Esophagus (tissue), 2 donors: ENCODE measurements around the gene NEDD9. TPM values are rescaled to one million over a fixed set of nuclear protein-coding genes. Genes with fewer than 3 reads are reported as not detected.
A peak's percentile ranks its signal among the peaks of the same experiment; 100 is the strongest.

Experiments used
- H3K27ac ChIP-seq, 2 donors: one replicate each; pipeline ENCODE4 v1.5.1; 2013; ENCODE audit warnings: low read depth in 2 of 2, mild to moderate bottlenecking in 2 of 2, inconsistent platforms in 1 of 2, low read length in 1 of 2, moderate library complexity in 1 of 2
- H3K27me3 ChIP-seq, 2 donors: one replicate each; pipeline ENCODE4 v1.6.1; 2013; ENCODE audit warnings: low read length in 2 of 2, control low read depth in 1 of 2, mild to moderate bottlenecking in 1 of 2; ENCODE audit not compliant: insufficient read depth in 2 of 2, control insufficient read depth in 1 of 2
- H3K36me3 ChIP-seq, 2 donors: one replicate each; pipeline ENCODE4 v1.6.1; 2013; ENCODE audit warnings: low read length in 1 of 2; ENCODE audit not compliant: control insufficient read depth in 2 of 2, insufficient read depth in 2 of 2
- H3K4me1 ChIP-seq, 2 donors: one replicate each; pipeline ENCODE4 v1.6.1; 2013; ENCODE audit warnings: low read length in 1 of 2; ENCODE audit not compliant: control insufficient read depth in 2 of 2, insufficient read depth in 2 of 2
- H3K4me3 ChIP-seq, 2 donors: one replicate each; pipeline ENCODE4 v1.5.1; 2013; ENCODE audit warnings: low read length in 2 of 2, mild to moderate bottlenecking in 2 of 2, low read depth in 1 of 2, moderate library complexity in 1 of 2
- H3K9me3 ChIP-seq, 2 donors: one replicate each; pipeline ENCODE4 v1.6.1; 2013; ENCODE audit warnings: mild to moderate bottlenecking in 2 of 2, low read depth in 1 of 2, low read length in 1 of 2, moderate library complexity in 1 of 2; ENCODE audit not compliant: control insufficient read depth in 2 of 2, insufficient read depth in 1 of 2
- WGBS, 2 donors: extraction: QIAGEN DNeasy Blood & Tissue Kit; methylation state at CpG; one replicate each; pipeline ENCODE4 v1.1.7; 2013; 5-methylcytosine and 5-hydroxymethylcytosine counted together
- polyA plus RNA-seq, 2 donors: library from polyadenylated mRNA; stranded (reverse); fragments of 200-250 nt; gene quantifications; one replicate each; pipeline ENCODE4 v1.2.3, GENCODE V29; 2013
- donor health status: healthy with polysubstance abuse.
- donor health status: Bipolar disorder and iron deficiency.

NEDD9 gene
- polyA plus RNA-seq, 2 donors, result 1.6 to 2.1 TPM

DNA sequence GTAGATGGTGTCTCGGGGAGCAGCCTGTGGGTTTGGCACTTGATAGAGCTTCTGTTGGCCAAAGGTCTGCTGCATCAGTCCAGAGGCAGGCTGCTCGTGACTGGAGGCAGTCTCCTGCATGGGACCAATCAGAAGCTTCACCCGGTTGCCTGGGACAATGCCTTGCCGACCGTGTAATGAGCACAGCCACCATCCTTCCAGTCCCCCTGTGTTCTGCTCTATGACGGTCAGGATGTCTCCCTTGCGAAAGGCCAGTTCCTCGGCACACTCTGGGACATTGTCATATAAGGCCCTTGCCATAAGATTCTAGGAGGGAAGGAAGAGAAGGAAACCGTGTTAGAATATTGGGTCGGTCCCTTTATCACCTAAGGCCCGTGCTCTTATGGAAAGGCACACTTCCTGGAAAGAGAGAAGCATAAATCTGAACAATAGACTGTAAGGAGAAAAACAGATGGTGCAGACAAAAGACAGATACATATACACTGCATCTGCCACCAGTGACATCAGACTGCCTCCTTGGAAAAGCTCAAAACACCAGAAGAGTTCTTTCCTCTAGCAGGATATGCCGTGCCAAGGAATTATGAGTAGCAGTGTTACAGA, 18.9 kb downstream of the NEDD9 start:
- Histone ChIP-seq H3K36me3 (no peaks in the 10 kb centered on the region), H3K9me3 (no peaks in the 10 kb centered on the region), H3K4me3 (no peak overlapping the region), H3K27ac (peak overlapping the region; percentile 28 to 37), H3K4me1 (peaks cover 3 to 4% of the 10 kb centered on the region in 2 donors), H3K27me3 (no peaks in the 10 kb centered on the region)
- 73 to 81% methylated on average over 12 of the region's 12 CpGs for WGBS, 2 donors

DNA sequence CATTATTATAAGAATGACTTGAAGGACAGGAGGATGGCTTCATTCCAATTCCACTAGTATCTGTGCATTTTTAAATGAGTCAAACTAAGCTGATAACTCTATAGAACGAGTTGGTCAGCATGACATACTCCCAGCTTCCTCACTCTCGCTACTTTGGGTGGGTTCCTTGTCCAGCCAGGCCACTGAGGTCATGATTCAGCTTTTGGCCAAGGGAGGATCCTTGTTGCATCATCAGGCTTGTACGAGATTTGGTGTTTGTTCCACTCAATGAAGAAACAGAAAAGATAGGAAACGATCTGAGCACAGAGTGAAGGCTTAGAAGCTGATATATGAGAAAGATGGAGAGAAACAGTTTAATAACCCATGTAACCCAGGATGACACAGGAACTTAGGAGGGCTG, 19.8 kb downstream of the NEDD9 start:
- 36 to 48% methylated on average over 4 of the region's 4 CpGs for WGBS, 2 donors
- H3K4me1 ChIP-seq, result peaks cover 4% of the 10 kb centered on the region in 2 donors
- no peak overlapping the region for H3K27ac ChIP-seq

DNA sequence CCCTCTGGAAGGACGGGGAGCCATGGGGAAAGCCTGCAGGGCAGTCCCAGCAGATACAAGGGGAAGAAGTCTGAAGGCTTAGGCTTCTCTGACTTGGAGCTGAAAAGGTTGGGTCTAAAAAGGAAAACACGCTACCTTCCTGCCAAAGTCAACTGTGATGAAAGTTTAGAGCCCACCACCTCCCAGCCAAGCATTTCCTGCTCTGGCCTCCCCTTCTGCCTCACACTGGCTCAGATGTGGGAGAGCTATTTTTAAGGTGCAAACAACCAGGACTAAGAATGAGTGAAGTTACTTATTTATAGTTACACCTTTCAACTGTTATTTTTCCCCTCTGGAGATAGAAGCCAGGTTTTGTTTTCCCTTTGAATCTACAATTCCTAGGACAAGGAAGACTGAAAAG, 21.2 kb downstream of the NEDD9 start:
- Histone ChIP-seq H3K27ac (no peak overlapping the region), H3K4me1 (peaks cover 4 to 5% of the 10 kb centered on the region in 2 donors), H3K4me3 (no peak overlapping the region), H3K36me3 (no peaks in the 10 kb centered on the region), H3K9me3 (no peaks in the 10 kb centered on the region), H3K27me3 (no peaks in the 10 kb centered on the region)
- 85 to 90% methylated on average over 2 of the region's 2 CpGs for WGBS, 2 donors

More for the DNA sequence above, 19.8 kb downstream of the NEDD9 start:
- no peaks in the 10 kb centered on the region for H3K9me3 ChIP-seq
- no peak overlapping the region for H3K4me3 ChIP-seq
- H3K36me3 ChIP-seq, result no peaks in the 10 kb centered on the region
- no peaks in the 10 kb centered on the region for H3K27me3 ChIP-seq

DNA sequence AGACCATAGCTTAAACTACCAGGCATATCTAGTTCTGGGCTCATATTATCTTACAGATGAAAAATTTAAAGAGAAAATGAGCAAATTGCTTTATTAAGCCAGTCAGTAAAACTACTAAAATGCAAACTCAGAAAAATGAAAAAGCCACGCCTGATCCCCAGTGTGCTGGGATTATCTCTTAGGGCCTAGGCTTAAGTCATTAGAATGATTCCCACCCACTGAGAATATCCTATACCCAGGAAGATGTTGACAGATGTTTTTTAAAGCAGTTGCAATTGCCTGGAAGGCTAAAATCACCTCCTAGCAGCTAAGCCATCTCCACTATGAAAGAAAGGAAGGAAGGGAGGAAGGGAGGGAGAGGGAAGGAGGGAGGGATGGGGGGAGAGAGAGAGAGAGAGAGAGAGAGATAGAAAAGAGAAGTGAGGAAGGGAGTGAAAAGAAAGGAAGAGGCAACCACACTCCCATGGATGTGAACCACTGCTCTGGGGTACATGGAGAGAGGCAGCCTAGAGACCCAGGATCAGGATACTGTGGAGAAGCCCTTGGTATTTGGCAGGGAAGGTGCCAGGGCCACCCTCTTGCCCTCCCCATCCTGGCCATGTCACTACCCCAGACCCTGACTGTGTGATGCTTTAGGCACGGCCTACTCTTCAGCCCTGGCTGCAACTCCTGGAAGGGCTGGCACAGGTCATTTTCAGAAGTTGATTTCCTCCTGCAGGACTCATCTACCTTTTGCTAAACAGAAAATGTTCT, 21.9 kb downstream of the NEDD9 start:
- Histone ChIP-seq H3K27me3 (no peaks in the 10 kb centered on the region), H3K9me3 (no peaks in the 10 kb centered on the region), H3K4me1 (peaks cover 4 to 7% of the 10 kb centered on the region in 2 donors), H3K4me3 (no peak overlapping the region), H3K36me3 (no peaks in the 10 kb centered on the region), H3K27ac (no peak overlapping the region)
- 71 to 72% methylated on average over 2 of the region's 2 CpGs for WGBS, 2 donors

DNA sequence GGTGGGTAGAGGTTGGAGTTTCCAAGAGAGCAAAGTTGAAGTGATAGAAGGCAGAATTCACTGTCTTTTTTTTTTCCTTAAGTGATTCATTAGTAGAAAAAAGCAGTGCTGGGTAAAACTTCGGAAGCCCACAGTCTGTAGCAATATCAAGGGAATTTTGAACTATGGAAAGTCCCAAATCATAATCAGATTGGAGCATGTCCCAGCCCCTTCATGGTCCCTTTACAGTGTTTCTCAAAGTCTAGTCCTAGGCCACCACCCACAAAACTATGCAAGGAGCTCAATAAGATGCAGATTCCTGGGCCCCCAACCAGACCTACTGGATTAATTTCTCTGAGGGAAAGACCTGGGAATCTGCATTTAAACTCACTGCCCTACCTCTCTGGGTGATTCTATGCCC, 22.6 kb downstream of the NEDD9 start:
- H3K36me3 ChIP-seq, result no peaks in the 10 kb centered on the region
- no peak overlapping the region for H3K4me3 ChIP-seq
- H3K27me3 ChIP-seq, result no peaks in the 10 kb centered on the region
- H3K4me1 ChIP-seq, result peaks cover 4 to 7% of the 10 kb centered on the region in 2 donors
- 26 to 29% methylated on average over 1 of the region's 1 CpG for WGBS, 2 donors
- no peaks in the 10 kb centered on the region for H3K9me3 ChIP-seq
- H3K27ac ChIP-seq, result no peak overlapping the region

DNA sequence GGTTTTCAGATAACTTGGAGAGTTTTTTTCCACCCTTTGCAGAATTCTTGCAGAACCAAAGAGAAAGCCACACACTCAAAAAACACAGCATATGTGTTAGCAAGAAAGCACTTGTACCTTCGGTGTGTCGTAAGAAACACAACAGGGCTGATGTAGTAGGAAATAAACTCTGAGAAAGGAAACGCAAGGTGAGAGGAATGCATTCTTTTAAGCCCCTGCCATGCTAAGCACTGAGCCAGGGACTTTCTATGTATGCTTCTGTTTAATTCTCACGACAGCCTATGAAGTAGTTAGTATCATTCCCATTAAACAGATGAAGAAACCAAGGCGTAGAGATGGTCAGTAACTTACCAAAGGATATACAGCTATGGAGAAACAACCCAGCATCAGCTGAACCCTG, 23.1 kb downstream of the NEDD9 start:
- no peaks in the 10 kb centered on the region for H3K36me3 ChIP-seq
- no peaks in the 10 kb centered on the region for H3K27me3 ChIP-seq
- no peak overlapping the region for H3K4me3 ChIP-seq
- WGBS, 2 donors, result 70 to 71% methylated on average over 5 of the region's 5 CpGs
- H3K27ac ChIP-seq, result no peak overlapping the region
- peaks cover 4 to 6% of the 10 kb centered on the region in 2 donors for H3K4me1 ChIP-seq
- H3K9me3 ChIP-seq, result no peaks in the 10 kb centered on the region

DNA sequence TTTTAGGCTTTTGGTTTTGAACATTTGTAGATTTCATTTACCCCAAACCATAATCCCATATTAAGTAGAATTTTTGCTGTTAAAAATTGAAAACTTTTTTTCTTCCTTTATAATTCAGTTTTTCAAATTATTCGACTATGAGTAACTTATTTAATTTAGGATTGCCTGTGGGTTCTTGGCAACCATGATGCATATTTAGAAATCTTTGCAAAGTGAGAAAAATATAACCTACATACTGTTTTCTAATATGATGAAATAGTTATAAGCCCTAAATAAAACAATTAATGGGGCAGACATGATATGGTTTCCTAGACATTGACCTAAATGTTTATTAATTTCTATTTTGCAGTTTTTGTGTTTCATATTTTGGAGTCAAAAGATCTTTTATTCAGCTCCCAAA, 23.6 kb downstream of the NEDD9 start:
- Histone ChIP-seq H3K9me3 (no peaks in the 10 kb centered on the region), H3K36me3 (no peaks in the 10 kb centered on the region), H3K27ac (no peak overlapping the region), H3K4me1 (peaks cover 3 to 4% of the 10 kb centered on the region in 2 donors), H3K27me3 (no peaks in the 10 kb centered on the region), H3K4me3 (no peak overlapping the region)
- WGBS, 2 donors, result 45 to 50% methylated on average over 1 of the region's 1 CpG

DNA sequence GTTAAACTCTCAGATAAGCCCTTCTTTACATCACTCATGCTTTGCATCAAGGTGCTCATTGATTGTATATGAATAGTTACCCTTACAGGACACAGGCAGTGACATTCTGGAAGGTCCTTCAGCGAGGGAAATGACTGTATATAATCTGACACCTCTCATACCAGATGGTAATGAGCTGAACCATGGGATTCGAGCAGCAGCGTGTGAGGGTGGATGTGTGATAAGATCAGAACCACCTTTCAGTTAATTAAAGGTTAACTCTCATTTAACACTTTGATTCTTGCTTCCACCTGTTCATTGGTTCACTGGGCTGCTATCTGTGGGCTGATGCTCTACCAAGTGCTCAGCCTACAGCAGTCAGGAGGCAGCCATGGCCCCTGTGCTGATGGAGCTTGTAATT, 24.2 kb downstream of the NEDD9 start:
- H3K4me1 ChIP-seq, result peaks cover 2 to 3% of the 10 kb centered on the region in 2 donors
- 67 to 80% methylated on average over 3 of the region's 3 CpGs for WGBS, 2 donors
- H3K27me3 ChIP-seq, result no peaks in the 10 kb centered on the region
- no peaks in the 10 kb centered on the region for H3K9me3 ChIP-seq
- no peak overlapping the region for H3K4me3 ChIP-seq
- H3K27ac ChIP-seq, result no peak overlapping the region
- no peaks in the 10 kb centered on the region for H3K36me3 ChIP-seq

DNA sequence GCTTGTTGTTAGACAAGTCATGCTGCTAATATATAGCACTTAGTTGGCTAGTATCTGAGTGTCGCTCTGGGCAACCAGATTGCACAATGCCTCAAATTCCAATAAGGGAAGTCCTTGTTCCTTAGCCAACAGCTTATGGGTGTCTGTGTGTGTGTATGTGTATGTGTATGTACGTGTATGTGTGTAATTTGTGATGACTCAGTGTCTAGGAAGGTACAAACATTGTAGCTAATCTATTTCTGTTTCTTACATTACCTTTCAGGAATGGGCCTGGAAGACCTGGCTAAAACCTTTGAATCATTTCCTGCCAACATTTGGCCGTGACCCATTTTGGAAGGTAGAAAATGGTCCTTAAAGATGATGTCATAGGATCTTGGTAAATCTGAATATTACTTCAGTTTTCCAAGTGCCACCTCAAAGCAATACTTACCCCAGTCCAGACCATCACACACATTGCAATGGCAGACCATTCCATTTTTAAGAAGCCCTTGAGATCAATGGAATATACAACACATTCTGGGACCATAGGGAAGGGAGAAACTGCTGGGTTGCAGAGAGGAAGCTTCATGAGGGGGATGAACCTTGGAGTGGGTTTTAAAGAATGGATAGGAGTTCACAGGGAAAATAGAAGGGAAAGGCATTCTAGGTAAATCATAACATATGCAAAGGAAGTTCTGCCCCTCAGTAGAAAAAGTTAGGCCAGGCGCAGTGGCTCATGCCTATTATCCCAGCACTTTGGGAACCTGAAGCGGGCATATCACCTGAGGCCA, 25.1 kb downstream of the NEDD9 start:
- no peak overlapping the region for H3K27ac ChIP-seq
- peaks cover 2 to 3% of the 10 kb centered on the region in 2 donors for H3K4me1 ChIP-seq
- no peak overlapping the region for H3K4me3 ChIP-seq
- H3K36me3 ChIP-seq, result no peaks in the 10 kb centered on the region
- no peaks in the 10 kb centered on the region for H3K9me3 ChIP-seq
- WGBS, 2 donors, result 52 to 60% methylated on average over 5 of the region's 5 CpGs
- no peaks in the 10 kb centered on the region for H3K27me3 ChIP-seq
